Posterior vena cava (tissue), 2 donors: Measurements from ENCODE around the gene SNHG17. TPM values are rescaled to one million over a fixed set of nuclear protein-coding genes. Genes with fewer than 3 reads are reported as not detected.
A peak's percentile ranks its signal among the peaks of the same experiment; 100 is the strongest.
"Not testable (repeated sequence)": the region's sequence is repeated elsewhere in the genome, so short reads cannot be mapped to it uniquely, and the experiment has no call there.

ENCODE experiments used
- DNase-seq: peaks from one replicate; pipeline ENCODE4 v3.0.0-alpha.2; 2020; ENCODE audit warnings: low spot score
- intact Hi-C, 2 donors: fragments of 100-400 bp; cut with DNase I; formaldehyde crosslinking; loops; one replicate each; pipeline versions ENCODE4 v1.14.1 to v1.14.2; 2022 to 2023
- total RNA-seq, 2 donors: library from RNA; stranded (reverse); fragmentation: NEBNext Ultra II Directional; extraction: Animal tissue kit (Norgen Biotek cat#: 25700); gene quantifications; one replicate each; pipeline ENCODE4 v1.2.1, GENCODE V29; 2021
- donor health status: DM: yes; HTN: yes; CAD: no.
- donor health status: DM: yes; HTN: yes; CAD: no.

The SNHG17 gene
- total RNA-seq, 2 donors from 2014 or later: 27.9 to 36.3 TPM

- intact Hi-C loops: no loop called here
- DNase-seq: no peak
Observed at GRCh38 chr20:38426006-38426897, 8.9 kb downstream of the SNHG17 start.

DNA sequence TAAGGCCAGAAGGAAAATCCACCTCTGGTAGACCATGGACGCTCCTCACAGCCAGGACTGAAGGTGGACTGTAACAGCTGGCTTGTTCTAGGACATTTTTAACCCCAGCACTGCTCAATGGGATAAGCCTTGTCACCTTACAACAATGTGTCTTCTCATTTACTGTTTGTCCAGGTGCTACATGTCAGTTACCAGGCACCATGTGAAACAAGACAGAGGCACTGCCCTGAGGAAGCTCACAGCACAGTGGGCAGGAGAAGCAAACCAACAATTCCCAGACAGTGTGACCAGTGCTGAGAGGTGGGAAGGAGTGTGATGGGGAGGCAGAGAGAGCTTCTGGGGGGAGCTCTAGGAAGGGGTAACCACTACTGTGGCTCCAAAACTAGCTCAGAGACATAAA lies 10.7 kb downstream of the SNHG17 start:
- intact Hi-C loops: no loop called here
- DNase-seq: no peak

GRCh38 chr20:38423541-38423940 lies 11.6 kb downstream of the SNHG17 start:
- intact Hi-C loops: no loop called here
- DNase-seq: no peak

DNA sequence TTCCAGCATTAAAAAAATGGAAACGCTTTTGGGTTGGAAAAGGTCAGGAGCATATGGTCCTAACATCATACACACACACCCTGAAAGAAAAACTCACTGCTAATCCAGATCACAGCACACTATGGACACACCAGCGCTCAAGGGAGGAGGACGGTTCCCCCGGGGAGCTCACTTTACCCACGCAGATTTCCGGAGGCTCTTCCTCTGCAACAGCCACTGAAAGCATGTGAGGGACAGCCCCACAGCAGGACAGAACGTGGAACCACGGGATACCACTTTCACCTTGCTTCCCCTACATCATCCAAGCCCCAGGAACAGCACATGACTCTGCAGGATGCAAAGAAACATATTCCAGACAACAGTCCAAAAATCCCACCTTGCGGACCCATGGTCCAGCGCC lies 13.2 kb downstream of the SNHG17 start:
- intact Hi-C loops: no loop called here
- peak; percentile 13 for DNase-seq

DNA sequence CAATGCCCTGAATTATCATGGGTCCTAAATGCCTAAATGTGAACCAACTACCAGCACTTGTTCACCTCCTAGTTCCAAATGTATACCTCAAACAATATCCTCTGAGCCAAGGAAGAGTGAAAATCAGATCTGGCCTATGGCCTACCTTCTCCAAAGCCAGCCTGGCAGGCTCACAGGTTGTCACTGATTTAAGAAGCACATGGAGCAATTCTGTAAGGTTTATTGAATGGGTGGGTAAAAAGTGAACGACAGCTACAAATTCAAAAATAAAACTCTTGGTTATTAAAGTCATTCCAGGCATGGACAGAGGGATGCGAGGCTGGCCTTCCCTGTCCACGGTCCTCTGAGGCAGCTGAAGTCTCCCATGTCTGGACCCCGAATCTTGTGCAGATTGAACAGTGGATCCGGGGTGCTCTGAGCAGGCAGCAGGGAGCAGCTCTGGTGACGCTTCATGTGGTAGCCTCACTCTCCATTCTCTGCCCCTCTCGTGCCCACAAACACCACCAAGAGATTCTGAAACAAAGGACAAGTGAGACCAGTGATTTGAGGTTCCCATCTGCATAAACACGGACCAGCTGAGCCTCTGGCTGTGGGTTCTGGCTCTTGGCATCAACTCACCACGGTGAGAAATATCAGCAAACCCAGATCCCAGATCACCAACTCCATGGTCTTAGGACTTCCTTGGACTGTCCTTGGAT lies 14.6 kb downstream of the SNHG17 start:
- intact Hi-C loops: no loop called here
- peak; percentile 58 for DNase-seq

- intact Hi-C loops: no loop called here
- DNase-seq: peak; percentile 79
Observed at GRCh38 chr20:38418509-38419204, 16.5 kb downstream of the SNHG17 start.

- peak; percentile 67 for DNase-seq
- intact Hi-C loops: no loop called here
Observed at GRCh38 chr20:38414769-38415450, 20.2 kb downstream of the SNHG17 start.

- intact Hi-C loops: no loop called here
- DNase-seq: peak; percentile 75
Observed at GRCh38 chr20:38412877-38413577, 22.1 kb downstream of the SNHG17 start.

DNA sequence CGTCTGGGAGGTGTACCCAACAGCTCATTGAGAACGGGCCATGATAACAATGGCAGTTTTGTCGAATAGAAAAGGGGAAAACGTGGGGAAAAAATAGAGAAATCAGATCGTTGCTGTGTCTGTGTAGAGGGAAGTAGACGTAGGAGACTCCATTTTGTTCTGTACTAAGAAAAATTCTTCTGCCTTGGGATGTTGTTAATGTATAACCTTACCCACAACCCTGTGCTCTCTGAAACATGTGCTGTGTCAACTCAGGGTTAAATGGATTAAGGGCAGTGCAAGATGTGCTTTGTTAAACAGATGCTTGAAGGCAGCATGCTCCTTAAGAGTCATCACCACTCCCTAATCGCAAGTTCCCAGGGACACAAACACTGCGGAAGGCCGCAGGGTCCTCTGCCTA lies 27.3 kb downstream of the SNHG17 start:
- intact Hi-C loops: loop anchor here in 1 of 2 donors (10.0 kb wide), 1 partner anchor 173 kb away; no protein-coding TSS in a partner anchor
- DNase-seq: not testable (repeated sequence)

DNA sequence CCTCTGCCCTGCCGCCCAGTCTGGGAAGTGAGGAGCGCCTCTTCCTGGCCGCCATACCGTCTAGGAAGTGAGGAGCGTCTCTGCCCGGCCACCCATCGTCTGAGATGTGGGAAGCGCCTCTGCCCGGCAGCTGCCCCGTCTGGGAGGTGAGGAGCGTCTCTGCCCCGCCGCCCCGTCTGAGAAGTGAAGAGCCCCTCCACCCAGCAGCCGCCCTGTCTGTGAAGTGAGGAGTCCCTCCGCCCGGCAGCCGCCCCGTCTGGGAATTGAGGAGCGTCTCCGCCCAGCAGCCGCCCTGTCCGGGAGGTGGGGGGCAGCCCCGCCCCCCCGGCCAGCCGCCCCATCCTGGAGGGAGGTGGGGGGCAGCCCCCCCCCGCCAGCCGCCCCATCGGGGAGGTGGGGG lies 27.8 kb downstream of the SNHG17 start:
- no peak for DNase-seq
- intact Hi-C loops: loop anchor here in 1 of 2 donors (10.0 kb wide), 1 partner anchor 173 kb away; no protein-coding TSS in a partner anchor

DNA sequence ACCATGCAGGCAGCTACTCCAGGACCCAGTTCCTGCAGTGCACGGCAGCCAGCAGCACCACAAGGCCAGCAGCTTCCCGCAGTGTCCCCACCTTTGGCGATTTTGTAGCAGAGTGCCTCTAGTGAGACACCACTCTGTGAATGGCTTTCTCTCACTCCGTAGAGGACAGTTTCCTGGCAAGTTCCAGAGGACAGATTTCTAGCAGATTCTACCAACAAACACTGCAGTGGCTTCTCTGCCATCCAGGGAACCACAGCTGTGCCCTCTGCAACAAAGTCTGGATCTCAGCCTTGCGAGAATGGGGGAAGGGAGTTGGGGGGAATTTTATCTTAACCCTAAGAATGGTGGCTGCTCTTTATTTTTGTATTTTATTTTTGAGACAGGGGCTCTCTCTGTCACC lies 28.7 kb downstream of the SNHG17 start:
- intact Hi-C loops: loop anchor here in 1 of 2 donors (10.0 kb wide), 1 partner anchor 172 kb away; no protein-coding TSS in a partner anchor
- DNase-seq: no peak

- intact Hi-C loops: loop anchor here in 1 of 2 donors (10.0 kb wide), 1 partner anchor 170 kb away; no protein-coding TSS in a partner anchor
- no peak for DNase-seq
Observed at GRCh38 chr20:38405132-38405531, 30.0 kb downstream of the SNHG17 start.

- no peak for DNase-seq
- intact Hi-C loops: loop anchor here in 1 of 2 donors (10.0 kb wide), 1 partner anchor 169 kb away; no protein-coding TSS in a partner anchor
Observed at GRCh38 chr20:38404016-38404415, 31.1 kb downstream of the SNHG17 start.

- intact Hi-C loops: loop anchor here in 1 of 2 donors (10.0 kb wide), 1 partner anchor 168 kb away; no protein-coding TSS in a partner anchor
- DNase-seq: no peak
Observed at GRCh38 chr20:38402816-38403215, 32.3 kb downstream of the SNHG17 start.

- DNase-seq: no peak
- intact Hi-C loops: loop anchor here in 1 of 2 donors (10.0 kb wide), 1 partner anchor 167 kb away; no protein-coding TSS in a partner anchor
Observed at GRCh38 chr20:38402089-38402488, 33.0 kb downstream of the SNHG17 start.

DNA sequence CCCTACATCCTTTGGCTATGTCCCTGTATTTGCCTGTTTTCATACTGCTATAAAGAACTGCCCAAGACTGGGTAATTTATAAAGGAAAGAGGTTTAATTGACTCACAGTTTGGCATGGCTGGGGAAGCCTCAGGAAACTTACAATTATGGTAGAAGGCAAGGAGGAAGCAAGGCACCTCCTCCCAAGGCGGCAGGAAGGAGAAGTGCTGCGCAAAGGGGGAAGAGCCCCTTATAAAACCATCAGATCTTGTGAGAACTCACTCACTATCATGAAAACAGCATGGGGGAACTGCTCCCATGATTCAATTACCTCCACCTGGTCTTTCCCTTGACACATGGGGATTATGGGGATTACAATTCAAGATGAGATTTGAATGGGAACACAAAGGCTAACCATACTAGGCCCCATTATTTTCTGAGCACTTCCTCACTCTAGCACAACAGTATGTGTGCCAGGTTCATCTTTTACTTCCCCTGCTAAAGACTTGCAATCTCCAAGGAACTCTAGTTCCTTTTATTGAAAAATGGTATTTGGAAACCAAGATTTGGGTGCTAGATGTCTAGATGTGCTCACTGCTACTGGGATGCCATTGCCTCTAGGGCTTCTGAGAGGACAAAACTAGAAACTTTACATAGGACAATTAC lies 39.3 kb downstream of the SNHG17 start:
- DNase-seq, intact Hi-C loops: not testable (repeated sequence)

DNA sequence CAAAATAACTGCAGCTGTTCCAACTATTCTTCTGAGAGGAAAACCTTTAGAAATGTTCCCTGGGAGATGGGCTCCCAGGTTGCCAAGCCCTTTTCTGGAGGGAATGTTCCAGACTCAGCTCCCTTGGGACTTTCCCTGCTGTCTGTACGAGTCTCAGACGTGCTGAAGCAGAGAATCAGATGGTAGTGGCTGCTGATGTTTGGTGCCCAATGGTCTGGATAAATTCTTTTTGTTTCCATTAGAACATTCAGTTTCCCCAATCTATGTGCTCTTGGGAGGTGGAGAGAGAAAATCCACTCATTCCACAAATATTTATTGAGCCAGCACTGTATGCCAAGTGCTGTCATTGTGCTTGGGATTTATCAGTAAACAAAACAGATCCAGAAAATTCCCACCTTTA lies 40.0 kb downstream of the SNHG17 start:
- no peak for DNase-seq
- intact Hi-C loops: no loop called here

DNA sequence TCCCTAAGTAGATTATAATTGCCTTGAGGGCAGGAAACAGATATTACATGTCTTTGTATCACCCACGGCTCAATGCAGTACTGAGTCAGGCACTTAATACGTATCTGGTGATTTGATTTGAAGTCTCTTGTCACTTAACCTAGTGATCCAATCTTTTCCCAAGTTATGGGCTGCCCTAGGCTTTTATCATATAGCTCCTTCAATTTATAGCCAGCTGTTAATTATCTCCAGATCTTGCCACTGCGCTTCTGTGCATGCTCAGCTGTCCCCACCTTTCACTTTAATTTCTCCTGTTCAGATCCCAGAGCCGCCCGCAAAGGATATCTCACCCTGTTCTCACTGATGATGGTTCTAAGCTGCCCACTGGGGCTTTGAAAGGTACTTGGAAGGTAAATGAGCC lies 41.9 kb downstream of the SNHG17 start:
- DNase-seq: no peak
- intact Hi-C loops: no loop called here
